Stomach (tissue), 4 donors: ENCODE results near the gene PNMA6E.

Experiments used
- EP300 ChIP-seq: sonication (generic); formaldehyde crosslinking; IDR thresholded peaks from one replicate; pipeline ENCODE4 v1.6.1; 2017; ENCODE audit warnings: antibody characterized with exemption
- POLR2A ChIP-seq, 4 donors: fragments of 450-650 bp; IDR thresholded peaks; one replicate each; pipeline ENCODE4 v1.6.1; 2016; ENCODE audit warnings: antibody characterized with exemption in 4 of 4, control low read depth in 2 of 4, mild to moderate bottlenecking in 1 of 4, moderate library complexity in 1 of 4
- TF ChIP-seq, protein P1 (sequence below), 7 experiments: fragments of 450-650 bp in 4 of 7; fragments of 200-600 bp in 3 of 7; sonication (generic) in 3 of 7; IDR thresholded peaks; one replicate each; pipeline ENCODE4 v1.5.1; 2016 to 2019; ENCODE audit warnings: antibody characterized with exemption in 7 of 7, control low read depth in 2 of 7, mild to moderate bottlenecking in 1 of 7

DNA sequence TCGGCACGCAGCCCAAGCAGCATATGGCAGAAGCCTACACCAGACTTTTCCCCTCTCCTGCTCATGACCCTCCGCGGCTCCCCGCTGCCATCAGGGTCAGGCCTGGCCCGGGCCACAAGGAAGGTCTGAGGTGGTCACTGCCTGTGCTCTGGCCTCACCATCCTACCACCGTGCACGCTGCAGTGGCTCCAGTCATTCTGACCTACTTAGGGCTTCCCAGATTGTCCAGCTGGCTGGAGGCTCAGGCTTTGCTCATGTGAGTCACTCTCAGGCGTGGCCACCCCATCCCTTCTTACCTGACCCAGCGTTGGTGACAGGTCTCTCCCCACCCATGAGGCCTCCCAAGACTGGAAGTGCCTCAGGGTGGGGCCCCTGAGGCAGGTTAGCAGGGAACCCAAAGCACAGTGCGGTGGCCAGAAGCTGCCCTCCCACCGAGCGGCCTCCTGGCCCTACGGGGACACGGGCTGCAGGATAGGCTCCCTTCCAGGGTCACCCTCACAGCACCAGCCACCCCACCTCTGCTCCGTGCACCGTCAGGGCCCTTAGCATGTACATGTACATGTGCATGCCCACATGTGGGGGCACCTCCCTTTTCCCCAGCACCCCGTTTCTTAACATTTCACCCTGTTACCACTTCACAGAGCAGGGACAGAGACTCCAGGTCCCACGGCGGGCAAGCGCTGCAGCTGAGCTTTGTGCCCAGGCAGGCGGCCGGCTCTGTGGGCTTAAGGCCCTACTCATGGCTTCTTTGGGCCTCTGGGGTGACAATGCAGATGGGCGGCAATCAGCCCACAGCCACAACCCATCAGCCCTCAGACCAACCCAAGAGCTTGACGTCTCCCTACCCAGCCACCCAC, 42.6 kb upstream of the PNMA6E start:
- TF ChIP-seq EP300: no peak
- TF ChIP-seq, protein P1, sequence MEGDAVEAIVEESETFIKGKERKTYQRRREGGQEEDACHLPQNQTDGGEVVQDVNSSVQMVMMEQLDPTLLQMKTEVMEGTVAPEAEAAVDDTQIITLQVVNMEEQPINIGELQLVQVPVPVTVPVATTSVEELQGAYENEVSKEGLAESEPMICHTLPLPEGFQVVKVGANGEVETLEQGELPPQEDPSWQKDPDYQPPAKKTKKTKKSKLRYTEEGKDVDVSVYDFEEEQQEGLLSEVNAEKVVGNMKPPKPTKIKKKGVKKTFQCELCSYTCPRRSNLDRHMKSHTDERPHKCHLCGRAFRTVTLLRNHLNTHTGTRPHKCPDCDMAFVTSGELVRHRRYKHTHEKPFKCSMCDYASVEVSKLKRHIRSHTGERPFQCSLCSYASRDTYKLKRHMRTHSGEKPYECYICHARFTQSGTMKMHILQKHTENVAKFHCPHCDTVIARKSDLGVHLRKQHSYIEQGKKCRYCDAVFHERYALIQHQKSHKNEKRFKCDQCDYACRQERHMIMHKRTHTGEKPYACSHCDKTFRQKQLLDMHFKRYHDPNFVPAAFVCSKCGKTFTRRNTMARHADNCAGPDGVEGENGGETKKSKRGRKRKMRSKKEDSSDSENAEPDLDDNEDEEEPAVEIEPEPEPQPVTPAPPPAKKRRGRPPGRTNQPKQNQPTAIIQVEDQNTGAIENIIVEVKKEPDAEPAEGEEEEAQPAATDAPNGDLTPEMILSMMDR (IDR thresholded peaks at IDR 0.05): no peak
- TF ChIP-seq POLR2A (IDR thresholded peaks at IDR 0.05): no peak
